ENCODE measurements around the gene ATRIP. TPM values are rescaled to one million over a fixed set of nuclear protein-coding genes. Genes with fewer than 3 reads are reported as not detected.

ATRIP gene
- total and polyA plus RNA-seq, 11 donors, result 2.1 to 5.1 (median 3.6) TPM

DNA sequence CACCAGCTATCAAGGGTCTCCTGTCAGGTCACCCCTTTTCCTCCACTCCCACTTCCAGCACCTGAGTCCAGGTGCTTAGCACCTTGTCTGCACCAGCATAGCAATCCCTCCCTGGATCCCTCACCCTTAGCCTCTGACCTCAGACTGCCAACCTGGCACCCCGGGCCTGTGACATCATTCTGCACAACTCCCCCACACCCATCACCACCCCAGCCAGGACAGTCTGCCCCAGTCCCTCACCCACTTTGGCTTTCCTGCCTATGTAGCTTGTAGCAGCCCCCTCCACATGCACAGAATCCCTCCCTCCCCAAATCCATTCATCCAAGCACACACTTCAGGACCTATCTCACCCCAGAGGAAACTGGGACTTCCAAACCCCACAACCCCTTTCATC lies 15.8 kb upstream of the ATRIP start:
- Histone ChIP-seq H3K9me3 (no peaks in the 10 kb centered on the region), H3K27ac (peak overlapping the region in 4 of 12 donors; percentile 89 to 94 (median 92)), H3K4me3 (no peak overlapping the region), H3K4me1 (peaks cover 4 to 54% (median 39%) of the 10 kb centered on the region in 12 donors), H3K36me3 (peaks cover 0 to 25% (median 16%) of the 10 kb centered on the region in 9 donors), H3K27me3 (no peaks in the 10 kb centered on the region)
- no peak for TF ChIP-seq POLR2A (IDR thresholded peaks at IDR 0.05)
- TF ChIP-seq, protein P1, sequence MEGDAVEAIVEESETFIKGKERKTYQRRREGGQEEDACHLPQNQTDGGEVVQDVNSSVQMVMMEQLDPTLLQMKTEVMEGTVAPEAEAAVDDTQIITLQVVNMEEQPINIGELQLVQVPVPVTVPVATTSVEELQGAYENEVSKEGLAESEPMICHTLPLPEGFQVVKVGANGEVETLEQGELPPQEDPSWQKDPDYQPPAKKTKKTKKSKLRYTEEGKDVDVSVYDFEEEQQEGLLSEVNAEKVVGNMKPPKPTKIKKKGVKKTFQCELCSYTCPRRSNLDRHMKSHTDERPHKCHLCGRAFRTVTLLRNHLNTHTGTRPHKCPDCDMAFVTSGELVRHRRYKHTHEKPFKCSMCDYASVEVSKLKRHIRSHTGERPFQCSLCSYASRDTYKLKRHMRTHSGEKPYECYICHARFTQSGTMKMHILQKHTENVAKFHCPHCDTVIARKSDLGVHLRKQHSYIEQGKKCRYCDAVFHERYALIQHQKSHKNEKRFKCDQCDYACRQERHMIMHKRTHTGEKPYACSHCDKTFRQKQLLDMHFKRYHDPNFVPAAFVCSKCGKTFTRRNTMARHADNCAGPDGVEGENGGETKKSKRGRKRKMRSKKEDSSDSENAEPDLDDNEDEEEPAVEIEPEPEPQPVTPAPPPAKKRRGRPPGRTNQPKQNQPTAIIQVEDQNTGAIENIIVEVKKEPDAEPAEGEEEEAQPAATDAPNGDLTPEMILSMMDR (IDR thresholded peaks at IDR 0.05), result no peak
- 88 to 93% (median 90%) methylated on average over 1 of the region's 1 CpG for WGBS, 4 donors
- intact Hi-C loops (cut with DNase I), result no loop called here
- DNase-seq (no peak), ATAC-seq (no peak)

DNA sequence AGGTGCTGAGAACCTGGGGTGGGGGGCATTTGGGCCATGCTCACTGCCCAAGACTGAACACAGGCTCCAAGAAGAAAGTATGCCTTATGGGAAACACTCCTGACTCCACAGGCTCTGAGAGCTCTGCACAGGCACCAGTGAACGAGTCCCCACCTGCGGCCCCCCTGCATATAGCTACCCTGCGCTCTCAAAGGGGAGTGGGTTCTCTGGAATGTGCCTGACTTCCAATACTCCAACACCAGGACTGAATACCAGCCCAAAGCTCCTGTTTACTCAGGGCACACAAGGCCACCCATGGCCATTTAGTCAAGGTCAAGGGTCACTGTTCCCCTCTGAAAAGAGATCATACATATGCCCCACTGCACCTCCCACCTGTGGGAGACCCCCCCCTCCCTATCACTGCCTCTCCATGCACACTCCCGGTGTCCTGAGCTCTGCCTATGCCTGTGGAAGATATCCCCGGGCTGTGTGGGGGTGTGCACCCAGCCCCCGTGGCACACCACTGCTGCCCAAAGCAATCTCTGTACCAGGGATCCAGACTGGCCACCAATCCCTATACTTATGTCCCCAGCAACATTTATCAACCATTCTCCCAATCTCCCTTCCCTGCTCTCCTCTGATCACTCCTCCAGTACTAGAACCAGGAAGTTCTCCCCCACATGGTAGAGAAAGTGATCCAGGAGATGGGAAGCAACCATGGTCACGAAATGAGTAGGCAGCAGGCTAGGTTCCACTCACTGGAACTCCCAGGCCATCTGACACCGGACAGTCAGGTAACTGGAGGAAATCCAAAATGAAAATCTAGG lies 15.1 kb upstream of the ATRIP start:
- Histone ChIP-seq H3K27ac (peak overlapping the region in 1 of 12 donors; percentile 94), H3K27me3 (no peaks in the 10 kb centered on the region), H3K4me3 (no peak overlapping the region), H3K4me1 (peaks cover 0 to 47% (median 32%) of the 10 kb centered on the region in 12 donors), H3K36me3 (peaks cover 0 to 25% (median 16%) of the 10 kb centered on the region in 9 donors), H3K9me3 (no peaks in the 10 kb centered on the region)
- ATAC-seq (no peak), DNase-seq (peak in 1 of 5 donors; percentile 16)
- WGBS, 4 donors, result 86 to 91% (median 88%) methylated on average over 8 of the region's 8 CpGs
- intact Hi-C loops (cut with DNase I), result loop anchor here in 1 of 10 donors (2.0 kb wide), 1 partner anchor 29 kb away; no protein-coding TSS in a partner anchor
- no peak for TF ChIP-seq POLR2A (IDR thresholded peaks at IDR 0.05)
- TF ChIP-seq, protein P1 (IDR thresholded peaks at IDR 0.05), result no peak

DNA sequence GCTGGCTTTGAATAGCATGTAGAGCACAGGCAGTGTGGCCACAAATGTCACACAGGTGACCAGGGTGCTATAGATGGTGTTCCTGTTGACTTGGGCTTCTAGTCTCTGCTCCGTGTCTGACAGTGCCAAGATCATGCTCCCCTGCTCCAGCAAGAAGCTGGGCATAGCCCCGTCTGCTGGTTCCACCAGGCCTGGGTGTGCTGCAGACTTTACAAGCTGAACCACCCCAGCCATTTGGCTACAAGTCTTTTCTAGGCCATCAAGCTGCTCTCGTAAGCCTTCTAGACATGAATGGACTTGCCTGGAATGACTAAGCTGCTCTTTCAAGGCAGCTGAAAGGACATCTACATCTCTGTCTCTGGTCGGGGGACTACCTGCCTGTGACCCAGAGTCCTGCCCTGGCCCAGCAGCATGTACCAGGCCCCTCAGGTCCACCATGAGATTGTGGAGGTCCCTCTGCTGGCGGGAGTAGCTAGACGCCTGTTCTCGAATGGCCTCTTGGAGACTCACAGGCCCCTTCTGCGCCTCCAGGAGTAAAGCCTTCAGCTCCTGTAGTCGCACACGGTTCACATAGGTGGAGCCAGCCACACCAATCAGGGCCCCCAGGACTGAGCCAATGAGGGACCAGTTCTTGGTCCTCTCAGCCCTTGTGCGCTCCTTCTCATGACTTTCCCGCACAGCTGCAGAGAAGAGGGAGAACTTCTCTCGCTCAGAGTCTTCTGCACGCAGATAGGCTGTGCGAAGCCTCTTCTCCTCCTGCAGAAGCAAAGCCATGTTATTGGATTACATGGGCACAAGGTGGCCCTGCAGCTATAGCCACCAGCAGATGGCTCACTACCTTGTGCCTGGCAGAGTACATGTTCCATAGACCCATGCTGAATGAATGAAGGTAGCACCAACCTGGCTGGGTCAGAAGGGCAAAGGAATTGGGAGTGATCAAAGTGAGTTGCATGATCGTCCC lies 13.8 kb upstream of the ATRIP start:
- ATAC-seq (no peak), DNase-seq (no peak)
- Histone ChIP-seq H3K4me3 (no peak overlapping the region), H3K4me1 (peaks cover 0 to 38% (median 19%) of the 10 kb centered on the region in 12 donors), H3K9me3 (no peaks in the 10 kb centered on the region), H3K36me3 (peaks cover 0 to 25% (median 16%) of the 10 kb centered on the region in 9 donors), H3K27me3 (no peaks in the 10 kb centered on the region), H3K27ac (no peak overlapping the region)
- TF ChIP-seq POLR2A (IDR thresholded peaks at IDR 0.05), result no peak
- TF ChIP-seq, protein P1 (IDR thresholded peaks at IDR 0.05), result peak in 1 of 12 donors; percentile 15
- intact Hi-C loops (cut with DNase I), result loop anchor here in 2 of 10 donors (1.0 to 2.0 kb wide), 2 partner anchors 29 to 30 kb away; no protein-coding TSS in a partner anchor
- WGBS, 4 donors, result 79 to 84% (median 83%) methylated on average over 14 to 16 of the region's 16 CpGs

All from heart left ventricle (tissue), 16 donors.